ENCODE measurements around the gene NBR1. TPM values are rescaled to one million over a fixed set of nuclear protein-coding genes. Genes with fewer than 3 reads are reported as not detected.

NBR1 gene
- total and polyA plus RNA-seq, 2 of the 4 experiments (the other 2 are of a cell fraction), result 52.4 to 132 TPM

DNA sequence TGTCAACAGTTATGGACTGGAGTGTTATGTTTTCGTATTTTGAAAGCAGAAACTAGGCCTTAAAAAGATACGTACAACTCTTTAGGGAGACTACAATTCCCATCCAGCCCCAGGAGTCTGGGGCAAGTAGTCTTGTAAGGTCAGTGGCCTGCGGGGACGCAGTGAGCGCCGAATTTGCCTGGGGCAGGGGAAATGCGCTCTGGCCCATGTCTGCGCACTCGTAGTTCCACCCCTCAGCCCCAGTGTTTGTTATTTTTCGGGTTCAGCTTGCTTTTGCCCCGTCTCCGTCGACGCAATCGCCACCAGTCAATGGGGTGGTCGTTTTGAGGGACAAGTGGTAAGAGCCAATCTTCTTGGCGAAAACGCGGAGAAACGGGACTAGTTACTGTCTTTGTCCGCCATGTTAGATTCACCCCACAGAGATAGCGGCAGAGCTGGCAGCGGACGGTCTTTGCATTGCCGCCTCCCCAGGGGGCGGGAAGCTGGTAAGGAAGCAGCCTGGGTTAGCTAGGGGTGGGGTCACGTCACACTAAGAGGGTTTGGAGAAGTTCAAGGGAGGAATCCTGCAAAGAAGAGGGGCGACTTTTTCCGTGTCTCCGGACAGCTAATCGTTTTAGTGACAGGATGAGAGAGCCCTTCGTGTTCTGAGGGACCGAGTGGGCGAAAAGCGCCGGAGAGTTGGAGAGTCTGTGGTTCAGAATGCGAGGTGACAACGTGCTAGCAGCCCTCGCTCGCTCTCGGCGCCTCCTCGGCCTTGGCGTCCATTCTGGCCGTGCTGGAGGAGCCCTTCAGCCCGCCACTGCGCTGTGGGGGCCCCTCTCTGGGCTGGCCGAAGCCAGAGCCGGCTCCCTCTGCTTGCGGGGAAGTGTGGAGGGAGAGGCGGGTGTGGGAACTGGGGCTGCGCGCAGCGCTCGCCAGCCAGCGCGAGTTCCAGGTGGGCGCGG, 44.8 kb upstream of the NBR1 start:
- Histone ChIP-seq H2BK120ac (ENCODE audit: low read depth, low read length) (peak overlapping the region; percentile 45; the same call in 1 of the 2 replicates), H4K20me1 (ENCODE audit: insufficient read depth, low read length) (no peaks in the 10 kb centered on the region), H4K5ac (ENCODE audit: low read depth, low read length) (peak overlapping the region; percentile 91), H4K8ac (ENCODE audit: low read depth in 2 of 2, low read length in 2 of 2) (peak overlapping the region; percentile 77 to 99), H2AK5ac (ENCODE audit: low read depth, low read length) (peak overlapping the region; percentile 49; the same call in 1 of the 2 replicates), H3K9me3 (ENCODE audit: control insufficient read depth, insufficient read depth, low read length) (no peaks in the 10 kb centered on the region), H3K4me1 (ENCODE audit: control insufficient read depth, insufficient read depth, low read length) (peaks cover 6% of the 10 kb centered on the region; the same call in 1 of the 2 replicates), H2AFZ (replicated peaks; ENCODE audit: low read length, poor library complexity) (peak overlapping the region; percentile 96), H3K4me2 (ENCODE audit: low read depth, low read length) (peak overlapping the region; percentile 68), H2BK5ac (ENCODE audit: low read depth, low read length, poor library complexity, severe bottlenecking) (peak overlapping the region; percentile 66), H3K56ac (ENCODE audit: extremely low read depth, insufficient read depth, low read length) (peak overlapping the region; percentile 20; the same call in 1 of the 2 replicates), H3K4ac (ENCODE audit: low read depth, low read length) (peak overlapping the region; percentile 93), H3K14ac (replicated peaks; ENCODE audit: low read depth, low read length) (peak overlapping the region; percentile 93), H3K27ac (ENCODE audit: insufficient read depth, low read length) (peak overlapping the region; percentile 38; the same call in 1 of the 2 replicates), H3K79me1 (ENCODE audit: low read depth in 1 of 2, low read length in 2 of 2) (peaks cover 26 to 54% of the 10 kb centered on the region in 2 experiments), H3K4me3 (ENCODE audit: insufficient read depth, low read depth, low read length) (peak overlapping the region; percentile 73), H4K91ac (ENCODE audit: insufficient read depth, low read depth, low read length) (peak overlapping the region; percentile 34; the same call in 1 of the 2 replicates), H3K9ac (ENCODE audit: low read depth, low read length) (peak overlapping the region; percentile 76), H3K9me1 (ENCODE audit: insufficient read depth, low read length) (peaks cover 7% of the 10 kb centered on the region; the same call in 1 of the 2 replicates), H3K27me3 (ENCODE audit: control insufficient read depth, insufficient read depth, low read length) (no peaks in the 10 kb centered on the region), H2AK9ac (replicated peaks; ENCODE audit: low read depth, low read length, poor library complexity) (peak overlapping the region; percentile 83), H2BK20ac (ENCODE audit: low read depth, low read length) (no peak overlapping the region), H3K18ac (ENCODE audit: low read depth, low read length) (no peak overlapping the region), H3K23ac (ENCODE audit: low read depth, low read length) (no peak overlapping the region), H3K36me3 (ENCODE audit: control insufficient read depth, insufficient read depth, low read length) (peaks cover 3% of the 10 kb centered on the region; the same call in 1 of the 2 replicates), H2BK15ac (ENCODE audit: low read depth, low read length) (no peak overlapping the region)
- intact Hi-C loops (cut with micrococcal nuclease), result loop anchor here (5.0 kb wide), 1 partner anchor 46 kb away; the partner anchor contains the start of gene NBR1
- in situ Hi-C loops (cut with MboI; ENCODE audit: low sequenced_read_pairs), result no loop called here
- 75% methylated on average over 28 of the region's 59 CpGs; no CpG with 5 or more reads in 1 of the 2 experiments for WGBS, 2 experiments (ENCODE audit: extremely low coverage in 2 of 2, insufficient read length in 1 of 2)
- DNase-seq, result no peak
- ATAC-seq (ENCODE audit: low read depth), result no peak
- dilution Hi-C loops (cut with HindIII; ENCODE audit: low sequenced_read_pairs, unreplicated experiment), result no loop called here
- ChIA-PET POLR2A (ENCODE audit: unreplicated experiment) (no interaction called here), CTCF (interaction anchor here (0.6 kb wide), 1 partner anchor 15 kb away, joined by 3 read pairs; no protein-coding TSS in a partner anchor)
- TF ChIP-seq MXI1 (IDR thresholded peaks at IDR 0.05; ENCODE audit: borderline replicate concordance, low read depth, low read length), result no peak
- TF ChIP-seq, protein P1, sequence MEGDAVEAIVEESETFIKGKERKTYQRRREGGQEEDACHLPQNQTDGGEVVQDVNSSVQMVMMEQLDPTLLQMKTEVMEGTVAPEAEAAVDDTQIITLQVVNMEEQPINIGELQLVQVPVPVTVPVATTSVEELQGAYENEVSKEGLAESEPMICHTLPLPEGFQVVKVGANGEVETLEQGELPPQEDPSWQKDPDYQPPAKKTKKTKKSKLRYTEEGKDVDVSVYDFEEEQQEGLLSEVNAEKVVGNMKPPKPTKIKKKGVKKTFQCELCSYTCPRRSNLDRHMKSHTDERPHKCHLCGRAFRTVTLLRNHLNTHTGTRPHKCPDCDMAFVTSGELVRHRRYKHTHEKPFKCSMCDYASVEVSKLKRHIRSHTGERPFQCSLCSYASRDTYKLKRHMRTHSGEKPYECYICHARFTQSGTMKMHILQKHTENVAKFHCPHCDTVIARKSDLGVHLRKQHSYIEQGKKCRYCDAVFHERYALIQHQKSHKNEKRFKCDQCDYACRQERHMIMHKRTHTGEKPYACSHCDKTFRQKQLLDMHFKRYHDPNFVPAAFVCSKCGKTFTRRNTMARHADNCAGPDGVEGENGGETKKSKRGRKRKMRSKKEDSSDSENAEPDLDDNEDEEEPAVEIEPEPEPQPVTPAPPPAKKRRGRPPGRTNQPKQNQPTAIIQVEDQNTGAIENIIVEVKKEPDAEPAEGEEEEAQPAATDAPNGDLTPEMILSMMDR (conservative IDR thresholded peaks at IDR 0.05; ENCODE audit: low read depth, low read length), result no peak
- TF ChIP-seq BHLHE40 (IDR thresholded peaks at IDR 0.05; ENCODE audit: low read depth, low read length), result no peak
- TF ChIP-seq MAZ (IDR thresholded peaks at IDR 0.05; ENCODE audit: borderline replicate concordance, low read depth, low read length), result no peak
- TF ChIP-seq RCOR1 (IDR thresholded peaks at IDR 0.05; ENCODE audit: insufficient replicate concordance, low read length), result no peak
- no peak for TF ChIP-seq NFE2L2 (IDR thresholded peaks at IDR 0.05; ENCODE audit: low read depth, low read length)
- TF ChIP-seq, protein P2, sequence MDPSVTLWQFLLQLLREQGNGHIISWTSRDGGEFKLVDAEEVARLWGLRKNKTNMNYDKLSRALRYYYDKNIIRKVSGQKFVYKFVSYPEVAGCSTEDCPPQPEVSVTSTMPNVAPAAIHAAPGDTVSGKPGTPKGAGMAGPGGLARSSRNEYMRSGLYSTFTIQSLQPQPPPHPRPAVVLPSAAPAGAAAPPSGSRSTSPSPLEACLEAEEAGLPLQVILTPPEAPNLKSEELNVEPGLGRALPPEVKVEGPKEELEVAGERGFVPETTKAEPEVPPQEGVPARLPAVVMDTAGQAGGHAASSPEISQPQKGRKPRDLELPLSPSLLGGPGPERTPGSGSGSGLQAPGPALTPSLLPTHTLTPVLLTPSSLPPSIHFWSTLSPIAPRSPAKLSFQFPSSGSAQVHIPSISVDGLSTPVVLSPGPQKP (IDR thresholded peaks at IDR 0.05; ENCODE audit: borderline replicate concordance, low read depth, low read length), result no peak
- BruUV-seq (replicated peaks), result no TSS peak
